RWPE2 (cell line): ENCODE measurements around the gene MARVELD1.

Experiments used
- ATAC-seq: fragments of 200-7000 bp; cut with Tn5 transposase; 3 replicates; pipeline ENCODE4 v1.9.1; 2021; ENCODE audit warnings: low read depth
- DNase-seq: peaks from one replicate; pipeline ENCODE4 v3.0.0-alpha.2; 2020; ENCODE audit warnings: low spot score
- H3K27ac ChIP-seq: fragments of 450-650 bp; 2 replicates; pipeline ENCODE4 v1.5.1; 2017; ENCODE audit warnings: mild to moderate bottlenecking; ENCODE audit not compliant: poor library complexity, severe bottlenecking
- H3K27me3 ChIP-seq: fragments of 250-450 bp; sonication (Bioruptor Pico); 2 replicates; pipeline ENCODE4 v1.5.1; 2021; ENCODE audit warnings: mild to moderate bottlenecking, moderate library complexity; ENCODE audit not compliant: insufficient read depth, poor library complexity, severe bottlenecking
- H3K36me3 ChIP-seq: fragments of 250-450 bp; sonication (Bioruptor Pico); 2 replicates; pipeline ENCODE4 v1.5.1; 2020; ENCODE audit warnings: low read depth, mild to moderate bottlenecking, moderate library complexity
- H3K4me1 ChIP-seq: fragments of 250-450 bp; sonication (Bioruptor Pico); 2 replicates; pipeline ENCODE4 v1.5.1; 2021; ENCODE audit warnings: mild to moderate bottlenecking, moderate library complexity; ENCODE audit not compliant: insufficient read depth, poor library complexity, severe bottlenecking
- H3K4me3 ChIP-seq: fragments of 250-450 bp; sonication (Bioruptor Pico); 2 replicates; pipeline ENCODE4 v1.5.1; 2021; ENCODE audit warnings: mild to moderate bottlenecking, moderate library complexity; ENCODE audit not compliant: severe bottlenecking
- H3K9me3 ChIP-seq: fragments of 250-450 bp; sonication (Bioruptor Pico); 2 replicates; pipeline ENCODE4 v1.5.1; 2021; ENCODE audit warnings: mild to moderate bottlenecking, moderate library complexity; ENCODE audit not compliant: severe bottlenecking
- TF ChIP-seq, protein P1 (sequence below): fragments of 450-650 bp; IDR thresholded peaks from one replicate; pipeline ENCODE4 v1.5.1; 2017; ENCODE audit warnings: mild to moderate bottlenecking, moderate library complexity; ENCODE audit not compliant: poor library complexity, severe bottlenecking

The MARVELD1 gene

DNA sequence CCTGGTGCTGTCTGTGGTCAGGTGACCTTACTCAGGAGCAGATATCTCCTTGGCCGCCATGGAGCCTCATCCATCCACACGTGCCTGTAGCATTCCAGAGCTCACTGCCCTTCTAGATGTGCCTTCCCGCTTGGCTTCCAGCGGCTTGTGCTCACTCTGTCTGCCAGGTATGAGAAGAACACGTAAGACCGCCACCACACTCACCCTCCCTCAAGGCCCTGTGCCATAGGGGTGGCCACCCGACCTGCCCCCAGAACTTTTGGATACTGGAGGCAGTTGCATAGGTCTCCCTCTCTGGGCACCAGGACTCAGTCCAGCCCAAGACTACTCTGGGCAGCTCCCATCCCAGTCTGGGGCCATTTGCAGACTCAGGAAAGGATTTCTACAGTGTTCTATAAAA lies 4.1 kb downstream of the MARVELD1 start:
- H3K27ac ChIP-seq, result peak overlapping the region; percentile 94
- TF ChIP-seq, protein P1, sequence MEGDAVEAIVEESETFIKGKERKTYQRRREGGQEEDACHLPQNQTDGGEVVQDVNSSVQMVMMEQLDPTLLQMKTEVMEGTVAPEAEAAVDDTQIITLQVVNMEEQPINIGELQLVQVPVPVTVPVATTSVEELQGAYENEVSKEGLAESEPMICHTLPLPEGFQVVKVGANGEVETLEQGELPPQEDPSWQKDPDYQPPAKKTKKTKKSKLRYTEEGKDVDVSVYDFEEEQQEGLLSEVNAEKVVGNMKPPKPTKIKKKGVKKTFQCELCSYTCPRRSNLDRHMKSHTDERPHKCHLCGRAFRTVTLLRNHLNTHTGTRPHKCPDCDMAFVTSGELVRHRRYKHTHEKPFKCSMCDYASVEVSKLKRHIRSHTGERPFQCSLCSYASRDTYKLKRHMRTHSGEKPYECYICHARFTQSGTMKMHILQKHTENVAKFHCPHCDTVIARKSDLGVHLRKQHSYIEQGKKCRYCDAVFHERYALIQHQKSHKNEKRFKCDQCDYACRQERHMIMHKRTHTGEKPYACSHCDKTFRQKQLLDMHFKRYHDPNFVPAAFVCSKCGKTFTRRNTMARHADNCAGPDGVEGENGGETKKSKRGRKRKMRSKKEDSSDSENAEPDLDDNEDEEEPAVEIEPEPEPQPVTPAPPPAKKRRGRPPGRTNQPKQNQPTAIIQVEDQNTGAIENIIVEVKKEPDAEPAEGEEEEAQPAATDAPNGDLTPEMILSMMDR, result no peak
- H3K9me3 ChIP-seq, result no peaks in the 10 kb centered on the region
- no peaks in the 10 kb centered on the region for H3K27me3 ChIP-seq
- no peak overlapping the region for H3K4me3 ChIP-seq
- ATAC-seq (no peak), DNase-seq (no peak)
- peaks cover 31% of the 10 kb centered on the region for H3K36me3 ChIP-seq
- H3K4me1 ChIP-seq, result peaks cover 48% of the 10 kb centered on the region

DNA sequence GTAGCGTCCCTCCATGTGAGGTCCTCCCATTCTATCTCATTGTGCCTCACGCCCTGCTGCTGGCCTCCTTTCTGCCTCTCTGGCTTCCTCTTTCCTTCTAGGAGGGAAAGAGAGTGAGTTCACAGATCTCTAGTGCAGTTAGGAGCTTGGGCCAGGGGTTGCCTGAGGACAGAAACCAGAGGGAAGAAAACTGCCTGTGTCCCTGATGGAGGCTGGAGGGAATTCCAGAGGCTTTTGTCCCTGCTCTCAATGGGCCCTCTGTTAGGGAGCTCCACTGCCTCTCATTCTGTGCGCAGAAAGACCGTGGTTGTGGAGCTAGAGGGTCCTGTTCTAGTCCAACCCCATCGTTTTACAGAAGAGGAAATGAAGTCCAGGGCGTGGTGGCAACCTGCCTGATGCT lies 4.6 kb downstream of the MARVELD1 start:
- peak overlapping the region; percentile 94 for H3K27ac ChIP-seq
- H3K9me3 ChIP-seq, result no peaks in the 10 kb centered on the region
- TF ChIP-seq, protein P1, result no peak
- peaks cover 47% of the 10 kb centered on the region for H3K4me1 ChIP-seq
- no peaks in the 10 kb centered on the region for H3K27me3 ChIP-seq
- DNase-seq (no peak), ATAC-seq (no peak)
- H3K36me3 ChIP-seq, result peaks cover 31% of the 10 kb centered on the region
- H3K4me3 ChIP-seq, result no peak overlapping the region

DNA sequence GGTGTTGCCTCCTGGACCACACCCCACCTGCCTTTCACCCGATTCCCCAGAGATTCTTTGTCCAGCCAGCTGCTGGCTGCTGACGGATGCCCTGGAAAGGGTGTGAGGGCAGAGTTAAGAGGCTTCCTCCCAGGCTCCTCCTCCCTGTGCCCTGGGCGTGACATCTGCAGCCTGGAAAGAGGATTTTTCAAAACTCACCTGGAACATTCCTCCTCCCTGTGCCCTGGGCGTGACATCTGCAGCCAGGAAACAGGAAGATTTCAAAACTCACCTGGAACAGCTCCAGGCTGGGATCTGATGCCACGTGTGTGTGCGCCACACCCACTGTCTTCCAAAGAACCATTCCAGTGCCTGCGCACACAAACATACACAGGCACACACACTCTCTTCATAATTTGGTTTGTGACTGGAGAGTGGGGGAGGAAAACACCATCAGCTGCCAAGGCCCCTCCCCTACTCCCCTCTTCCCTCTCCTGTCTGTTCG lies 5.2 kb downstream of the MARVELD1 start:
- Histone ChIP-seq H3K27ac (peak overlapping the region; percentile 94), H3K4me3 (no peak overlapping the region), H3K4me1 (peaks cover 46% of the 10 kb centered on the region), H3K9me3 (no peaks in the 10 kb centered on the region), H3K36me3 (peaks cover 31% of the 10 kb centered on the region), H3K27me3 (no peaks in the 10 kb centered on the region)
- peak; percentile 96 for DNase-seq
- TF ChIP-seq, protein P1, result no peak
- ATAC-seq, result peak; percentile 81

DNA sequence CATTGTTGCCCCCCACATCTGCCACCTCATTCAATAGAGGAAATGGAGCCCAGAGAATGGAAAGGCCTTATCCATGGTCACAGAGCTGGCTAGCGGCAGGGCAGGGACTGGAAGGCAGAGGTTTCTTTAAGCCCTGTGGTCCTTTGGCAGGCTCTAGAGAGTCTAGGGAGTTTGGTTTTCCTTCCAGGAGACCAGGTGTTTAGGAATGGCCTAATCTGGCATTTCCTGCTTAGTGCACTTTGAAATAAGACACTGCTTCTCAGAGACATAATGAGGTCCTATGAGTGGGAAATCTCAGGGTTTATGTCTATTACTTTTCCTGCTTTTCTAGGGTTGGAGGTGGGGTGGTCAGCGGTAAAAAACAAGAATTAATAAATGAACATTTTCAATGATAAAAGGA lies 6.1 kb downstream of the MARVELD1 start:
- H3K36me3 ChIP-seq, result peaks cover 31% of the 10 kb centered on the region
- H3K4me3 ChIP-seq, result no peak overlapping the region
- H3K4me1 ChIP-seq, result peaks cover 53% of the 10 kb centered on the region
- H3K27me3 ChIP-seq, result no peaks in the 10 kb centered on the region
- H3K27ac ChIP-seq, result peak overlapping the region; percentile 94
- TF ChIP-seq, protein P1, result no peak
- DNase-seq, result no peak
- H3K9me3 ChIP-seq, result no peaks in the 10 kb centered on the region
- peak; percentile 17; the same call in 2 of the 3 replicates for ATAC-seq

DNA sequence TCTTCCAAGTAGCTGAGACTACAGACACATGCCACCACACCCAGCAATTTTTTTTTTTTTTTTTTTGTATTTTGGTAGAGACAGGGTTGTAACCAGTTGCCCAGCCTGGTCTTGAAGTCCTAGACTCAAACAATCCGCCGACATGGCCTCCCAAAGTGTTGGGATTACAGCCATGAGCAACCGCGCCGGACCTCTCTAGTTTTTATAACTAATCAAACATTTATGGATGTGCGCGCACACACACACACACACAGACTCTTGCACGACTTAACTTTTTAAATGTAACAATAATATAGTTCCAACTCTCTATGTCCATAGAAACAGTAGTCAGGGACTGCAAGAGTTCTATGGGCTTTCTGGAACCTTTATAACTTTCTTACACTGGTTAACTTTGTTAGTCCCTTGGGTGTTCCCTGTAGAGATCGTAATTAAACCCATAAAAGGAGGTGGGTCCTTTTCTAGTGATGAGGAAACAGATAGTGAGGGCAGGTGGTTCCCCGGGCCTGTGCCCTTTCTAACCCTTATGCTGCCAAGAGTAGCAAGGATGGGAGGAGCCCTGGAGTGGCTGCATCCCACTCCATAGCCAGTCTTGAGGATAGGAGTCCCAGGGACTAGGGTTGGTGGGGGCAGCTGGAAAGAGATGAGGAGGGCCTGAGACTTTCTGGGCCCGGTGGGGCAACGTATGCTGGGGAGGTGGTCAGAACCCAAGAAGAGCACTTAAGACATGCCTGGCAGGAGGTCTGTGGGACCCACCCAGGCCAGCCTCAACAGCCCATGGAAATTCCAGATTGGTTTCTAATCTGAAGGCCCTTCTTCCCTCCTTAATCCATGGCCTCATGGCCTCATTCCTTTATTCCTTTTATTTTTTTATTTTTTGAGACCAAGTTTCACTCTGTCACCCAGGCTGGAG lies 8.6 kb downstream of the MARVELD1 start:
- Histone ChIP-seq H3K4me1 (peaks cover 47% of the 10 kb centered on the region), H3K36me3 (peaks cover 12% of the 10 kb centered on the region), H3K9me3 (no peaks in the 10 kb centered on the region), H3K27ac (peak overlapping the region; percentile 78), H3K4me3 (no peak overlapping the region), H3K27me3 (no peaks in the 10 kb centered on the region)
- ATAC-seq, result no peak
- no peak for DNase-seq
- TF ChIP-seq, protein P1, result no peak
